Measurements from ENCODE around the gene MEMO1.

MEMO1 gene

GRCh38 chr2:31947871-31948270 is 62.9 kb downstream of the MEMO1 start:
- DNase-seq (ENCODE audit: extremely low read depth, low read depth) = no peak
- TF ChIP-seq CTCF (IDR thresholded peaks at IDR 0.05; ENCODE audit: low read depth, low read length) = no peak

GRCh38 chr2:31946838-31947237 is 64.0 kb downstream of the MEMO1 start:
- TF ChIP-seq CTCF (IDR thresholded peaks at IDR 0.05; ENCODE audit: low read depth, low read length) = no peak
- DNase-seq (ENCODE audit: extremely low read depth, low read depth) = no peak

- TF ChIP-seq CTCF (IDR thresholded peaks at IDR 0.05; ENCODE audit: low read depth, low read length) = no peak
- DNase-seq (ENCODE audit: extremely low read depth, low read depth) = no peak
Observed at GRCh38 chr2:31945572-31945935, 65.3 kb downstream of the MEMO1 start.

- no peak for TF ChIP-seq CTCF (IDR thresholded peaks at IDR 0.05; ENCODE audit: low read depth, low read length)
- no peak for DNase-seq (ENCODE audit: extremely low read depth, low read depth)
Observed at GRCh38 chr2:31944828-31945571, 65.8 kb downstream of the MEMO1 start.

- TF ChIP-seq CTCF (IDR thresholded peaks at IDR 0.05; ENCODE audit: low read depth, low read length) = no peak
- DNase-seq (ENCODE audit: extremely low read depth, low read depth) = no peak
Observed at GRCh38 chr2:31943636-31944225, 67.1 kb downstream of the MEMO1 start.

GRCh38 chr2:31940920-31941319 is 69.9 kb downstream of the MEMO1 start:
- no peak for DNase-seq (ENCODE audit: extremely low read depth, low read depth)

More at GRCh38 chr2:31940920-31941319, 69.9 kb downstream of the MEMO1 start:
- TF ChIP-seq CTCF (IDR thresholded peaks at IDR 0.05; ENCODE audit: low read depth, low read length) = no peak
